ENCODE measurements around the gene CDH23.

CDH23 gene

GRCh38 chr10:71390921-71391690 is 5.6 kb upstream of the CDH23 start:
- DNase-seq (ENCODE audit: insufficient read length, low spot score), result no peak
- no peak for FAIRE-seq

- DNase-seq (ENCODE audit: insufficient read length, low spot score) (no peak), FAIRE-seq (no peak)
Observed at GRCh38 chr10:71391701-71392100, 5.0 kb upstream of the CDH23 start.

DNA sequence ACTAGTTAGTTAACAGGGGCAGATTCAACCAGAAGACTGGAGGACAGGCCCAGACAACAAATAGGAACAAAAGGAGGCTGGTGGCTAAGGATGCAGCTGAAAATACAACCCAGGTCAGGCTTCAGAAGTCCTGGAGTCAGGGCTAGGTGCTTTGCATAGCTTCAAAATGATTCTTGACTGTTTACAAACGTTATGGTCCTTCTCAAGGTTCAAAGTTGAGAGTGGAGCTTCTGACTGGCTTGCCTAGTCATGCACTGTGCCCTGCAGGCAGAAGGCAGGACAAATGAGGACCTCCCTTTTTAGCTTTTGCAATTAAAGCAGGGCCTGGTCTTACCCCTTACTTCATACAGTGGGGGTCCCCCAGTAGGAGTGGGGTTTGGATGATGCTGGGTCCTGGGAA is 4.4 kb upstream of the CDH23 start:
- no peak for FAIRE-seq

DNA sequence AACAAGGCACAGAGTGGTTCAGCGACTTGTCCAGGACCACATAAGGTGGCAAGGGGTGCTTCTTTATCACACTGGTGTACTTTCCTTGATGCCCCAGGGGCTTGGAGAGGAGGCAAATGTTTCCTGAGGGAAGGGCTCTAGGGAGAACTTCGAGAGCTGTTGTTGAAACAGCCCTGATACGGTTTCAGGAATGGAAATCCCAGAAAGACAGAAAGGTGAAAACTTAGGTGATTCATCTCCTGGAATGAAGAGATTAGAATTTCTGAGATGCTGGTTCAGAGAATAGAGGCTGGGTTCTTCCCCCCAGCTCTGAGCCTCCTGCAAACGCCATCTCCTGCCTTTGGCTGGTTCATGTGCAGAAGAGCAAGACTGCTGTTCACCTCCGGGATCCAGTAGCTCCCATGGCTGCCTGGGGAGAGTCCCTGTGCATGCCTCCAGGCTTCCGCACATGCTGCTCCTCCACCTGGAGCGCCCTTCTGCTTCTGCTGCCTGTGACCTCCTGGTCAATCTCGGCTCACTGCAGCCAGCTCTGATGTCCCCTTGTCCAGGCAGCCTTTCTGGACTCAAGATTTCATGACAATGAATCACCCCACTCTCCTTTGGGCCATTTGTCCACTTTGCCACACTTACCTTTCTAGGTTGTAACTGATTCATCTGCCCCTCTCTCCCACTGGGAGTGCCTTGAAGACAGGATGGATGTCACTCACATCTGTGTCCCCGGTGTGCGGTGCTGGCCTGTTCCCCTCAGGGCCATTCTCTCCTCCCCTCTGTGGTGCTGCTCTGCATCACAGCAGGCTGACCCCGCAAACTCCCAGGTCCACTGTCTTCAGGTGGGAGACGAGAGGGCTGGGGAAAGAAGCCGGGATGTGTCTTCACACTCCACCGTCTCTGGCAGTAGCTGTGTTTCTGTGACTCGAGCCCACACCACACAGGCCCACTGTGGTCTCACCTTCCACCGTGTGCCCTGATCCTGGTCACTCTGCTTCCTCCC is 3.6 kb upstream of the CDH23 start:
- no peak for FAIRE-seq
- DNase-seq (ENCODE audit: insufficient read length, low spot score), result no peak

More for the DNA sequence above, 4.4 kb upstream of the CDH23 start:
- no peak for DNase-seq (ENCODE audit: insufficient read length, low spot score)

GRCh38 chr10:71393841-71394475 is 2.8 kb upstream of the CDH23 start:
- no peak for FAIRE-seq
- no peak for DNase-seq (ENCODE audit: insufficient read length, low spot score)

GRCh38 chr10:71394926-71395562 is 1.7 kb upstream of the CDH23 start:
- FAIRE-seq, result no peak

GRCh38 chr10:71395621-71396020 is 1.1 kb upstream of the CDH23 start:
- DNase-seq (ENCODE audit: insufficient read length, low spot score) (no peak), FAIRE-seq (no peak)

More at GRCh38 chr10:71394926-71395562, 1.7 kb upstream of the CDH23 start:
- no peak for DNase-seq (ENCODE audit: insufficient read length, low spot score)

DNA sequence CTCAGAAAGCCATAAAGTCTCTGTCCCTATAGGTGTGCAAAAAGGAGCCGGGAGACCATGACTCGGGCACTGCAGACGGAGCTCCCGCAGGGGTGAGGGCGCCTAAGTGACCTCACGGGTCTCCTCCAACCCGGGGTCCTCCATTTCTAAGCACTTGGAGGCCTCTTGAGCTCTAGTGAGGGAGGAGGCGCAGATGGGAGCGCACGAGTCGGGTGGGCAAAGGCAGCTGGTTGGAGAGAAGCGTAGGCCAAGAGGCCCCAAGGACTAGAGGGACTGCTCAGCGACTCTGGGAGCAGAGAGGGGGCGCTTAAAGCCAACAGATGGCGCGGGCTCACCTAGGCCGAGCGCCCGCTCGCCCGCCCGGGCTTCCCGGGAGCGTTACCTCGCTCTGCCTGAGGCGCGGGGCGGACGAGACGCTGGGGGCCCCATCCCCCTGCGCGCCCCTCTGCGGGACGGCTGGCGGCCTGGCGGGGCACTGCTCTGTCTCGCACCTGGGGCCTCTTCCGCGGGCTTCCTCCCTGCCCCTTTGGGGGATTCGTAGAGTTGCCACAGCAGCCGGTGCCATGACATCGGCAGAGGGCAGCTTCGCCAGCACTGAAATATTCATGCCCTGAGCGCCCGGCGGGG is 523 bp upstream of the CDH23 start:
- FAIRE-seq (no peak), DNase-seq (ENCODE audit: insufficient read length, low spot score) (peak; percentile 45)

DNA sequence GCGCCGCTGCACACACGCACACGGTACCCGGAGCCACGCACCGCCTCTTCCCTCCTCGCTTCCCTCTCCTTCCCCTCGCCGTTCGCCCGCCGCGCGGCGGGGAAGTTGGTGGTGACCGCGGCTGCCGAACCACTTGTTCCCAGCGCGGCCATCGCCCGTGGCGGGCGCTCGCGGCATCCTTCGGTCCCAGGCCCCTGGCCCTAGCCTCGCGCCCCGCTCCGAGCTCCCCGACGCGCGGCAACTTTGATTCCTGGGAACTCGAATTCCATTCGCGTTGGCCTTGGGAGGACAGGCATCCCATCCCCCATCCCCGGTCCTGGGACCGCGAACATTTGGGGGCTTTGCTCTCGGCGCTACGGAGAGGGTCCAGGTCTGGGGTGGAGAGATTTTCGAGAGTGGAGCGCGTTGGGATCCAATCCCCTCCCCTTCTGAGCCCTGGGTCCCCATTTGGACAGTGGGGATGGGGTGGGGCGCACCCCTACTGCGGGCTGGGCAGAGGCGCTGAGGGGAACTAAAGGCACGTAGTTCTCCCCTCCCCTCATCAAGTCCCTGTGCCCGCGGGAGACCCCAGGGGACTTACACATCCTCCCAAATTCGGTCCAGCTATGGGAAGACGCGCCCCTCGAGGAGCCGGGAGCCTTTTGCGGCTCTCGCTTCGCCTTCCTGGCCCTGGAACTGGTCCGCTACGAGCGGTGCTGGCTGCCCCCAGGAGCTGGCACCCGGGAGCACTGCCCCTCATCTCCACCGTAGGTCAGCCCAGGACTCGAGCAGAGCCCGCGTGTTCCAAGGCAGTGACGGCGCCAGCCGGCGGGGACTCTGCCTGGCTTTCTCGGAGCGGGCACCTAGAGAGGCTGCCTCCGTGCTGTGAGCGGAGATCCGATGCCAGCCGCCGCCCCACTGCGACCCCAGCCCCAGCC is 834 bp downstream of the CDH23 start:
- DNase-seq (ENCODE audit: insufficient read length, low spot score) (no peak), FAIRE-seq (no peak)

DNA sequence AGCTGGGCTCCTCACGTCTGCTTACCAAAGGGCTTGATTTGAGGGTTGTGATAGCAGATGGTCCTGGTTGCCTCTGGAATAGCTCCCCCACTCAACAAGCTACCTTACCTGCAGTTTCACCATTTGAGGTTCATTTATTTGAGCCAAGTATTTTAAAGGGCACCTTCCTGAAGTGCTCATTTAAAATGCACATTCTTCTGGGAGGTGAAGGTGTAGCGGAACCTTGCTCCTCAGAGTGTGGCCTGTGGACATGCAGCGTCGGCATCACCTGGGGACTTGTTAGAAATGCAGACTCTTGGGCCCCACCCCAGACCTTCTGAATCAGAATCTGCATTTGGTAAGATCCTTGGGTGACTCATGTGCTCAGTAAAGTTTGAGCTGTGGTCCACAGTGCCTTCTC is 2.3 kb downstream of the CDH23 start:
- DNase-seq (ENCODE audit: insufficient read length, low spot score) (no peak), FAIRE-seq (no peak)

DNA sequence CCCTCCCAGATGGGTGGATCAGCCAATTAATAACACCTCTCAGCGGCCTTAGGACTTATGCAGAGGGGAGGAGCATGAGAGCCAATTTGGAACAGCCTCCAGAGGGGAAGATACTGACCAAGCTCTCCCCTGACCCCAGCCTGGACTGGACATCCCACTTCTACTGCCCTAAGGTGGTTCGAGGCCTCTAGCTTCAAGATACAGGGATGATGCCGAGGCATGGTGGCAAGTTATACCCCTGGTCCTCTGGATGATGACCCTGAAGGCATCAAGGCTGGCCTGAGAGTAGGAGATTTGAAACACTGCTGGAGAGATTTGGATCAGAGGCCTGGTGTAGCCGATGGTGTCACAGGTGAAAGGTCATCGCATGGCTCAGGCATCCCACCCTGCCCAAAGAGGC is 3.2 kb downstream of the CDH23 start:
- DNase-seq (ENCODE audit: insufficient read length, low spot score) (no peak), FAIRE-seq (no peak)

DNA sequence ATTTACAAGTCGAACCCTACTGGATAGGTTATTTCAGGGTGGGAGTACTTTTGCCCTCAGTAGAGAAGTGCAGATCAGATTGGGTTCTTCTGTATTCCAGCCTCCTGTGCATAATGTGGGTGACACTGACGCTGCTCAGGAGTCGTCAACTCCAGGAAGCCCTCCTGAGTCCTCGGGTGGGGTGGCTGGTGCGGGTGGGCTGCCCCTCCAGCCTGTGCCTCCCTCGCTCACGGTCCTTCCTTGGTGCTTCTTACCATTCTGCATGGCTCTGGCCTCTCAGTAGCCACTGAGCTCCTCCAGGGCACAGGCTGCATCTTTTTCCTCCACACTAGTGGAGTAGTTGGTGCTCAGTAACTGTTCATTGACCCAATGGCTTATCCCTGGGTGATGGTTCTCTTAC is 4.3 kb downstream of the CDH23 start:
- no peak for FAIRE-seq
- DNase-seq (ENCODE audit: insufficient read length, low spot score), result no peak

- no peak for FAIRE-seq
- DNase-seq (ENCODE audit: insufficient read length, low spot score), result no peak
Observed at GRCh38 chr10:71402005-71402404, 5.3 kb downstream of the CDH23 start.

DNA sequence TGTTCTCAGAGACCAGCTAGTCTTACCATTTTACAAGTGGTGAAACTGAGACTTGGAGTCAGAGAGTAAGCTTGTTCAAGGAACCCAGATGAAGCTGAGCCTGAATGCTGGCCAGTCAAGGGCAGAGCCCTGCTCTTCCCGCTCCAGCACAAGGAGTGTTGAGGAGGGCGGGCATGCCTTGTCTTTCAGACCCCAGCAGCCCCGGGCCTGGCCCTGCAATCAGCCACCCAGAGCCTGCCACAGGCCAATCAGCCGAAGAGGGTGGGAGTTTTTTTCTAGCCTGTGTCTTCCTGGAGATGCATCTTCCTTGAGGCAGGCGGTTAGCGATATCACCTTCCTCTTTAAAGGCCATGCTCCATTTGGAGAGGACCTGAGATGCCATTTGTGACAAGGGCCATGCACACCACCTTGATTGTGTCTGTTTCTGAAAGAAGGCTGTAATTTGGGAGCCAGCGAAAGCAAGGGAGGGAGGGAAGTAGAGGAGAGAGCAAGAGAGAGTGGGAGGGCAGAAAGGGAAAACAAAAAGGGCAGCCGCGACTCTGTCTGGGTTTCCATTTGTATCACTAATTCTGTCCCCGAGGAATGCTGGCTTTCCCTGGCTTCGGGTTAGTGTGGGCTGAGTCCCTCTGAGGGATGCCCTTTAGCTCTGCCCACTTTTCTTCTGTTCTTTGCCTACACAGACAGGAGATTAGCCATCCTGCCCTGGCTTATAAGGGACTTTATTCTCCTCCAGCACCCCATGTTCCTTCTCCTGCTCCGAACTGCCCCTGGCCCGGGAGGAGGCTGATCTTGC is 8.0 kb downstream of the CDH23 start:
- DNase-seq (ENCODE audit: insufficient read length, low spot score), result no peak
- FAIRE-seq, result no peak

DNA sequence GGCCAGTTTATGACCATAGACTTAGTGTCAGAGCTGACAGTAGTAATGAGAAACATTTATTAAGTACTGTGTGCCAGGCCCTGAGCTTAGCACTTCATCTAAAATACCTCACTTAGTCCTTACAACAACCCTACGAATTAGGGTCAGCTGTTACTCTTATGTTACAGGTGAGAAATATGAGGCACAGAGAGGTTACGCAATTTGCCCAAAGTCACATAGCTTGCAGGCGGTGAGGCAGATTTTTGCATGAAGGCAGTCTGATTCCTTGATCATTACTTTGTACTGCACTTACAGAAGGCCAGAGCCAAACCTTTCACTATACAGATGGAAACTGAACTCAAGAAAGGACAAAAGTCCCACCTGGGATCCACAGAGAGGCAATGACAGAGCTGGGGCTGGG is 10.2 kb downstream of the CDH23 start:
- DNase-seq (ENCODE audit: insufficient read length, low spot score), result no peak
- FAIRE-seq, result no peak

- no peak for DNase-seq (ENCODE audit: insufficient read length, low spot score)
- no peak for FAIRE-seq
Observed at GRCh38 chr10:71408436-71409225, 11.9 kb downstream of the CDH23 start.

DNA sequence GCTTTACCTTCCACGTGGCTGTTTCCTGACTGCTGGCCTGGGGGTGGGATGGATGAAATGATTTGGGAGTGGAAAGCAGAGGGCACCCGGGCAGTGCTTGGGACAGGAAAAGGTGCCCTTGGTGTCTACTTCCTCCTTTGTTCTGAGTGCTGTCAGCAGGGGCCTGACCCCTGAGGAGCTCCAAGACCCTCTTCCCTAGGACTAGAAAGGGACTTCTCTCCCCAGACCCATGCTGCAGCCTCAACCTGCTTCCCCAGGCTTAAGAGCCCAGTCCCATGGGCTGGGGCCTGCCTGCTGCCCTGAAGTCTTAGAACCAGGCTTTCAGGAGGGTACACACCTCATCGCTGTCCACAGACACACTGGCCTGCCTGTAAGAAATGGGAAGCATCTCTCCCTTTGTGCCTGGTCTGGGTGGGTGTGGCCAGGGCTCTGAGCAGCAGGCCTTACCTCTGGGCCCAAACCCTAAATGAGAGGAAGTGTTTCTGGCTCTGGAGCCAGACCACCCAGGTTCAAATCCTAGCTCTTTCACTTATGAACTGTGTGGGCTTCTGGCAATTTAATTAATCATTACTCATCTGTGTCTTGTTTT is 12.9 kb downstream of the CDH23 start:
- DNase-seq (ENCODE audit: insufficient read length, low spot score), result no peak
- no peak for FAIRE-seq
